CD14-positive monocyte (primary cell): ENCODE results near the gene SENP2. TPM values are rescaled to one million over a fixed set of nuclear protein-coding genes. Genes with fewer than 3 reads are reported as not detected.
"Not testable (repeated sequence)": the region's sequence is repeated elsewhere in the genome, so short reads cannot be mapped to it uniquely, and the experiment has no call there.

Experiments used
- DNase-seq, 3 donors: peaks; one replicate each; pipeline ENCODE4 v3.0.0-alpha.2; 2011 to 2022
- H2AFZ ChIP-seq: 2 replicates; pipeline ENCODE4 v1.6.0; 2012; ENCODE audit warnings: mild to moderate bottlenecking, low read depth, low read length, inconsistent platforms; ENCODE audit not compliant: insufficient read depth, poor library complexity, severe bottlenecking
- H3K27ac ChIP-seq, 2 donors: 1 replicate in 1 of 2; 2 replicates in 1 of 2; pipeline ENCODE4 v1.5.1; 2012 to 2013; ENCODE audit warnings: low read length in 2 of 2, control low read depth in 1 of 2, inconsistent platforms in 1 of 2, low read depth in 1 of 2, mild to moderate bottlenecking in 1 of 2
- H3K27me3 ChIP-seq, 2 donors: one replicate each; pipeline versions ENCODE4 v1.6.0 to v1.6.1; 2011 to 2013; ENCODE audit warnings: low read length in 2 of 2; ENCODE audit not compliant: control insufficient read depth in 2 of 2, insufficient read depth in 2 of 2
- H3K36me3 ChIP-seq, 2 donors: replicated peaks in 1 of 2; 1 replicate in 1 of 2; 2 replicates in 1 of 2; pipeline versions ENCODE4 v1.5.1 to v1.6.1; 2012 to 2013; ENCODE audit warnings: low read length in 2 of 2, control low read depth in 1 of 2, inconsistent platforms in 1 of 2, mild to moderate bottlenecking in 1 of 2; ENCODE audit not compliant: insufficient read depth in 2 of 2, control insufficient read depth in 1 of 2
- H3K4me1 ChIP-seq, 2 donors: 1 replicate in 1 of 2; 2 replicates in 1 of 2; pipeline versions ENCODE4 v1.5.1 to v1.6.1; 2012 to 2013; ENCODE audit warnings: low read length in 2 of 2, control low read depth in 1 of 2, inconsistent platforms in 1 of 2, mild to moderate bottlenecking in 1 of 2, moderate library complexity in 1 of 2; ENCODE audit not compliant: insufficient read depth in 2 of 2, control insufficient read depth in 1 of 2
- H3K4me2 ChIP-seq: replicated peaks from 2 replicates; pipeline ENCODE3; 2012; ENCODE audit warnings: low read length, moderate library complexity, mild to moderate bottlenecking; ENCODE audit not compliant: poor library complexity, severe bottlenecking; ENCODE audit errors: extremely low read depth
- H3K4me3 ChIP-seq, 3 experiments: fragments of 200-600 bp in 1 of 3; sonication (generic) in 1 of 3; replicated peaks in 1 of 3; 1 replicate in 2 of 3; 2 replicates in 1 of 3; pipeline ENCODE4 v1.5.1; 2011 to 2013; ENCODE audit warnings: low read length in 3 of 3, mild to moderate bottlenecking in 3 of 3, control low read depth in 2 of 3, low read depth in 2 of 3, inconsistent platforms in 1 of 3, moderate library complexity in 1 of 3
- H3K79me2 ChIP-seq: 2 replicates; pipeline ENCODE4 v1.6.0; 2012; ENCODE audit warnings: mild to moderate bottlenecking, control low read depth, inconsistent platforms, low read length, moderate library complexity; ENCODE audit not compliant: insufficient read depth
- H3K9ac ChIP-seq: 2 replicates; pipeline ENCODE4 v1.6.0; 2017; ENCODE audit warnings: low read length, mild to moderate bottlenecking; ENCODE audit not compliant: insufficient read depth, poor library complexity, severe bottlenecking
- H3K9me3 ChIP-seq, 2 donors: replicated peaks in 1 of 2; 1 replicate in 1 of 2; 2 replicates in 1 of 2; pipeline versions ENCODE4 v1.5.1 to v1.6.1; 2012 to 2013; ENCODE audit warnings: low read length in 2 of 2, control low read depth in 1 of 2; ENCODE audit not compliant: control insufficient read depth in 1 of 2, insufficient read depth in 1 of 2
- H4K20me1 ChIP-seq: 2 replicates; pipeline ENCODE4 v1.6.0; 2012; ENCODE audit warnings: mild to moderate bottlenecking, low read length, control low read depth, moderate library complexity; ENCODE audit not compliant: insufficient read depth
- H3K27ac Mint-ChIP-seq, 7 donors: one replicate each; pipeline ENCODE4 v1.8.0; 2020; ENCODE audit warnings: mild to moderate bottlenecking in 7 of 7, mixed read lengths in 7 of 7, moderate library complexity in 6 of 7, inconsistent platforms in 2 of 7
- H3K27me3 Mint-ChIP-seq, 3 donors: one replicate each; pipeline ENCODE4 v1.8.0; 2021 to 2022; ENCODE audit warnings: low read depth in 3 of 3, mild to moderate bottlenecking in 3 of 3, mixed read lengths in 3 of 3, moderate library complexity in 3 of 3, inconsistent platforms in 1 of 3
- H3K36me3 Mint-ChIP-seq, 2 donors: one replicate each; pipeline ENCODE4 v1.8.0; 2020; ENCODE audit warnings: mixed read lengths in 2 of 2, inconsistent platforms in 1 of 2, mild to moderate bottlenecking in 1 of 2
- H3K4me1 Mint-ChIP-seq: one replicate; pipeline ENCODE4 v1.8.0; 2020; ENCODE audit warnings: mild to moderate bottlenecking, mixed read lengths
- H3K4me3 Mint-ChIP-seq, 2 donors: one replicate each; pipeline ENCODE4 v1.8.0; 2020; ENCODE audit warnings: mild to moderate bottlenecking in 2 of 2, mixed read lengths in 2 of 2, moderate library complexity in 1 of 2
- H3K9me3 Mint-ChIP-seq, 7 donors: one replicate each; pipeline ENCODE4 v1.8.0; 2020 to 2022; ENCODE audit warnings: mixed read lengths in 7 of 7, mild to moderate bottlenecking in 6 of 7, moderate library complexity in 6 of 7, inconsistent platforms in 2 of 7
- WGBS: methylation state at CpG from one replicate; pipeline ENCODE4 v1.1.5; 2013; ENCODE audit warnings: missing lambda C conversion rate; ENCODE audit not compliant: insufficient coverage; 5-methylcytosine and 5-hydroxymethylcytosine counted together
- intact Hi-C, 2 donors: fragments of 100-400 bp; cut with micrococcal nuclease; formaldehyde crosslinking; loops; one replicate each; pipeline versions ENCODE4 v1.15.0 to v1.15.1; 2023
- polyA plus RNA-seq, 3 donors: library from polyadenylated mRNA; depleted of rRNA in 1 of 3; unstranded in 2 of 3; stranded (reverse) in 1 of 3; fragments of 300-500 nt in 2 of 3; fragments of >200 nt in 1 of 3; fragmentation: Illumina TruSeq in 2 of 3; gene quantifications; 1 replicate in 2 of 3; 2 replicates in 1 of 3; pipeline ENCODE4 v1.2.3, GENCODE V29; 2012 to 2021
- TF ChIP-seq, protein P1 (sequence below): fragments of 200-600 bp; IDR thresholded peaks from one replicate; pipeline ENCODE4 v1.8.0; 2022; ENCODE audit warnings: antibody characterized with exemption, mild to moderate bottlenecking

Gene SENP2
- polyA plus RNA-seq, 3 donors: 7.1 to 21.0 (median 13.4) TPM

DNA sequence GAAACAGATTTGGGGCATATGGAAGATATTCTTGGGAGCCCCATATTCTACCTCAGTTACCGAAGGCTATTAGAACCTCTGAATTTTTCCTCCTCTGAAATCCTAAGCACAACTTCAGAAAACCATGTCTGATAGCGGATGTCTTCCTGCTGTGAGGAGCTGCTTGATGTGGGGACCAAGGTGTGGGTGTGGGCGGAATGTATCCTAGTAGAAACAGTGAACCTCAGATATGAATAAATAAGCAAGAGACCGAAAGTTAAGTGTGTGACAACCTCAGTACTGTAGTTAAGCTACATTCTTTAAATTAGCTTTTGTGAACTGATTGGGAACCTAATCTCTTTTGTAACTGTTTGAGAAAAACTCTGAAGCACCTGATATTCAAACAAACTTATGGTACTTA lies 46.9 kb downstream of the SENP2 start:
- Histone ChIP-seq H3K9ac (no peak overlapping the region), H3K27ac (no peak overlapping the region), H3K4me1 (peaks cover 7 to 9% of the 10 kb centered on the region in 2 donors), H3K9me3 (no peaks in the 10 kb centered on the region), H3K79me2 (no peaks in the 10 kb centered on the region), H3K27me3 (no peaks in the 10 kb centered on the region), H4K20me1 (no peaks in the 10 kb centered on the region), H3K4me2 (no peak overlapping the region), H3K4me3 (no peak overlapping the region), H2AFZ (no peak overlapping the region), H3K36me3 (peaks cover 13 to 28% of the 10 kb centered on the region in 2 donors)
- Mint-ChIP-seq H3K4me3 (no peak overlapping the region), H3K27me3 (peaks cover 0 to 2% (median 1%) of the 10 kb centered on the region in 3 donors), H3K4me1 (peaks cover 23% of the 10 kb centered on the region), H3K27ac (no peak overlapping the region), H3K36me3 (peaks cover 22 to 30% of the 10 kb centered on the region in 2 donors), H3K9me3 (no peaks in the 10 kb centered on the region)
- TF ChIP-seq, protein P1, sequence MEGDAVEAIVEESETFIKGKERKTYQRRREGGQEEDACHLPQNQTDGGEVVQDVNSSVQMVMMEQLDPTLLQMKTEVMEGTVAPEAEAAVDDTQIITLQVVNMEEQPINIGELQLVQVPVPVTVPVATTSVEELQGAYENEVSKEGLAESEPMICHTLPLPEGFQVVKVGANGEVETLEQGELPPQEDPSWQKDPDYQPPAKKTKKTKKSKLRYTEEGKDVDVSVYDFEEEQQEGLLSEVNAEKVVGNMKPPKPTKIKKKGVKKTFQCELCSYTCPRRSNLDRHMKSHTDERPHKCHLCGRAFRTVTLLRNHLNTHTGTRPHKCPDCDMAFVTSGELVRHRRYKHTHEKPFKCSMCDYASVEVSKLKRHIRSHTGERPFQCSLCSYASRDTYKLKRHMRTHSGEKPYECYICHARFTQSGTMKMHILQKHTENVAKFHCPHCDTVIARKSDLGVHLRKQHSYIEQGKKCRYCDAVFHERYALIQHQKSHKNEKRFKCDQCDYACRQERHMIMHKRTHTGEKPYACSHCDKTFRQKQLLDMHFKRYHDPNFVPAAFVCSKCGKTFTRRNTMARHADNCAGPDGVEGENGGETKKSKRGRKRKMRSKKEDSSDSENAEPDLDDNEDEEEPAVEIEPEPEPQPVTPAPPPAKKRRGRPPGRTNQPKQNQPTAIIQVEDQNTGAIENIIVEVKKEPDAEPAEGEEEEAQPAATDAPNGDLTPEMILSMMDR: no peak
- no CpG with 5 or more reads among the region's 4 CpGs for WGBS
- DNase-seq: no peak
- intact Hi-C loops: no loop called here

DNA sequence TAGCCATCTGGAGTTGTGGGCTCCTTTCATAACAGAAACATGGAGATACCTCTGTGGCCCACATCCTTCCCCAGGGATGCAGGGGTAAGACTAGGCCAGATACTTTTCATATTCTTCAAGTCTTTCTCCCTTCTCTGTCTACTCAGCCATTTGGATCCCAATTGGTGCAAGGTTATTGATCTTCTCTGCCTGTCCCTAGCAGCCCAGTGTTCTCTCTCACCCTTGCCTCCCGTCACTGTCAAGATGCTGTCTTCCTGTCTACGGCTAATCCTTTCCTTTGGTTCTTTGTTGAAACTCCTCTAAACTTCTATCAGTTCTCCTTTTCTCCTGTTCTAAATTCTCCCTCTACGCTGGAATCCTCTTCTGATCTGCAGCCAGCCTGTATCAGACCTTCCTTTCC lies 51.3 kb downstream of the SENP2 start:
- intact Hi-C loops: no loop called here
- Histone ChIP-seq H3K4me3 (no peak overlapping the region), H3K79me2 (no peaks in the 10 kb centered on the region), H3K27me3 (no peaks in the 10 kb centered on the region), H3K9ac (no peak overlapping the region), H4K20me1 (no peaks in the 10 kb centered on the region), H3K27ac (no peak overlapping the region), H3K9me3 (no peaks in the 10 kb centered on the region), H2AFZ (no peak overlapping the region), H3K4me1 (no peaks in the 10 kb centered on the region), H3K36me3 (no peaks in the 10 kb centered on the region), H3K4me2 (no peak overlapping the region)
- no peak for DNase-seq
- Mint-ChIP-seq H3K27me3 (peaks cover 0 to 3% (median 1%) of the 10 kb centered on the region in 3 donors), H3K36me3 (peaks cover 0 to 7% of the 10 kb centered on the region in 2 donors), H3K9me3 (no peaks in the 10 kb centered on the region), H3K4me3 (no peak overlapping the region), H3K27ac (peak overlapping the region in 1 of 7 donors; percentile 14), H3K4me1 (peaks cover 5% of the 10 kb centered on the region)
- TF ChIP-seq, protein P1: no peak
- 0% methylated on average over 2 of the region's 3 CpGs for WGBS

DNA sequence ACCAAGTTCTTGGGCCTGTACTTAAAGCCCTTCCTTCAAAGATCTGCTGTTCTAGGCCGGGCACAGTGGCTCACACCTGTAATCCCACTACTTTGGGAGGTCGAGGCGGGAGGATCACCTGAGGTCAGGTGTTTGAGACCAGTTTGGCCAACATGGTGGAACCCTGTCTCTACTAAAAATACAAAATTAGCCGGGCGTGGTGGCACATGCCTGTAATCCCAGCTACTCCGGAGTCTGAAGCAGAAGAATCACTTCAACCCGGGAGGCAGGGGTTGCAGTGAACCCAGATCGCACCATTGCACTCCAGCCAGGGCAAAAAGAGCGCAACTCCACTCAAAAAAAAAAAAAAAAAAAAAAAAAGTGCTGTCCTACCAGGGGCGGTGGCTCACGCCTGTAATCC lies 52.6 kb downstream of the SENP2 start:
- H3K4me3 ChIP-seq, H3K9me3 Mint-ChIP-seq, H3K27me3 ChIP-seq, H3K9ac ChIP-seq, H3K36me3 Mint-ChIP-seq, H2AFZ ChIP-seq, DNase-seq, H3K4me1 Mint-ChIP-seq, H3K4me3 Mint-ChIP-seq, H3K27ac ChIP-seq, H3K79me2 ChIP-seq, H4K20me1 ChIP-seq, H3K27me3 Mint-ChIP-seq, H3K4me2 ChIP-seq, H3K36me3 ChIP-seq, H3K4me1 ChIP-seq, H3K27ac Mint-ChIP-seq, intact Hi-C loops, H3K9me3 ChIP-seq: not testable (repeated sequence)
- 100% methylated on average over 3 of the region's 11 CpGs for WGBS
